ENCODE data around the gene SNTB2.

SNTB2 gene

DNA sequence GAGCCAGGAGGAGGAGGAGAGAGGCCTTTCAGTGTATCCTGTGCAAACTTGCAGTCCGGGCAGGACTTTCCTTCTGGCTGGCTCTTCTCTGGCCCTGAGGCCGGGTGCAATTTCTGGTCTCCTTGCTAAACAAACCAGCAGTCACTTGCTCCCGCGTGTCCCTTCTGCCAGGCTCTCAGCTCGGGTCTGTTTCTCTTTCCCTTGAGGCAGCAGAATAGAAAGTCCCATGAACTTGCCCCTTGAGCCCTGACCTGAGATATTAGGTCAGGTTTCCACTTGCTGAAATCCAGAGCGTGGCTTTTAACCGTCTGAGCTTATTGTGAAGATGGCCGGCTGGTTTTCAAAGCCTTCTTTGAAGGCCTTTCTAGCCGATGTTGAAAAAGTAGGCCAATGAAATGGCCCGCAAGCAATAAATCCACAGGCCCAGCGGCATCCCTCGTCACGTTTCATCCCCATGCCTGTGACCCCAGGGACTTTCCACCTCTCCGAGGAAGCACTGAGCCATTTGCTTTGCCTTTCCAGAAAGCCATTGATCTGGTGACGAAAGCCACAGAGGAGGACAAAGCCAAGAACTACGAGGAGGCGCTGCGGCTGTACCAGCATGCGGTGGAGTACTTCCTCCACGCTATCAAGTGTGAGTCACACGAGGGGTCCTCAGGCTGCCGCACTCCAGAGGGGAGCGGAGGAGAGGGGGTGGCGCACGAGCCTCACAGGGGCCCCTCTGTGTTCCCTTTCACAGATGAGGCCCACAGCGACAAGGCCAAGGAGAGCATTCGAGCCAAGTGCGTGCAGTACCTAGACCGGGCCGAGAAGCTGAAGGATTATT lies 128.7 kb downstream of the SNTB2 start:
- no peak overlapping the region for H3K27ac ChIP-seq

DNA sequence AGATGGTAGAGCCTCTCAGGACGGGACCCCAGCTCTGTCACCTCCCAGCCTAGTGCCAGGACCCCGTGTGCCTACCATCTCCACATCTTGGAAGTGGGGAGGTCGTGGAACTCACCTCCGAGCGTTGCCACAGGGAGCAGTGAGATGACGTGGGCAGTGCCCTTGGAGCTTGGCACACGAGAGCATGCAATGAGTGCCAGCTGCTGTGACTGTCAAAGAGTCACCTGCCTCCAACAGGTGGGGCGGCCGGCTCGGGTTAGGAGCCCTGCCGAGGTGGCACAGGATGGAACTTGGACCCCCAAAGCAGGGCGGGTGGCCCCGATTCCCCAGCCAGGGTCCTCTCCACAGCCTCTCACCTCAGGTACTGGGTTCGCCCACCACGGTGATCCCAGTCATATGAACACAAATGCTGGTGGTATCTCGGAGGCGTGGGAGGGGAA lies 129.7 kb downstream of the SNTB2 start:
- TF ChIP-seq, protein P1, sequence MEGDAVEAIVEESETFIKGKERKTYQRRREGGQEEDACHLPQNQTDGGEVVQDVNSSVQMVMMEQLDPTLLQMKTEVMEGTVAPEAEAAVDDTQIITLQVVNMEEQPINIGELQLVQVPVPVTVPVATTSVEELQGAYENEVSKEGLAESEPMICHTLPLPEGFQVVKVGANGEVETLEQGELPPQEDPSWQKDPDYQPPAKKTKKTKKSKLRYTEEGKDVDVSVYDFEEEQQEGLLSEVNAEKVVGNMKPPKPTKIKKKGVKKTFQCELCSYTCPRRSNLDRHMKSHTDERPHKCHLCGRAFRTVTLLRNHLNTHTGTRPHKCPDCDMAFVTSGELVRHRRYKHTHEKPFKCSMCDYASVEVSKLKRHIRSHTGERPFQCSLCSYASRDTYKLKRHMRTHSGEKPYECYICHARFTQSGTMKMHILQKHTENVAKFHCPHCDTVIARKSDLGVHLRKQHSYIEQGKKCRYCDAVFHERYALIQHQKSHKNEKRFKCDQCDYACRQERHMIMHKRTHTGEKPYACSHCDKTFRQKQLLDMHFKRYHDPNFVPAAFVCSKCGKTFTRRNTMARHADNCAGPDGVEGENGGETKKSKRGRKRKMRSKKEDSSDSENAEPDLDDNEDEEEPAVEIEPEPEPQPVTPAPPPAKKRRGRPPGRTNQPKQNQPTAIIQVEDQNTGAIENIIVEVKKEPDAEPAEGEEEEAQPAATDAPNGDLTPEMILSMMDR (conservative IDR thresholded peaks at IDR 0.05): no peak
- H3K27ac ChIP-seq: no peak overlapping the region

More for the DNA sequence above, 128.7 kb downstream of the SNTB2 start:
- TF ChIP-seq, protein P1 (conservative IDR thresholded peaks at IDR 0.05): no peak

DNA sequence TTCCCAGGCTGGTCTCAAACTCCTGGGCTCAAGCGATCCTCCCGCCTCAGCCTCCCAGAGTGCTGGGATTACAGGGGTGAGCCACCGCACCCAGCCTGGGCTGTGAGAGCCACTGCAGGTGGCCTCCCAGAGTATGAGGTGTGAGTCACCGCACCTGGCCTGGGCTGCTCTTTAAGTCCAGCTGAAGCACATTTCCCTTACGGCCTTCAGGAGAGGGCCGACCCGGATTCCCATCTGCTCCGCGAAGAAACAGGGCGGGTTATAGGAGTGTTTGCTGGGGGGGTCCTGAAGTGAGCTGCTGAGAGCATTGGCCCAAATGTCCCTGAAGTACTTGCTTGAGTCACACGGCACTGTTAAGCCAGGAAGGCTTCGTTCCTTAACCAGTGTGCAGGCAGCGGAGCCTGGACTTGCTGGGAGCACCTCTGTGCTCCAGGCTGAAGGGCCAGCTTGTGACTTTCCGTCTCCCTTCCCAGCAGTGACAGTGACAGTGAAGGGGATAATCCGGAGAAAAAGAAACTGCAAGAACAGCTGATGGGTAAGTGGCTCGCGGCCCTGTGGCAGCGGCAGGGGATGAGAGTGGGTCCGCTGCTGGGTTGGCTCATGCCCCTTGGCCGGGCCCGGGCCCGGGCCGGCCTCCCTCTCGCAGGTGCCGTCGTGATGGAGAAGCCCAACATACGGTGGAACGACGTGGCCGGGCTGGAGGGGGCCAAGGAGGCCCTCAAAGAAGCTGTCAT lies 131.4 kb downstream of the SNTB2 start:
- TF ChIP-seq, protein P1 (conservative IDR thresholded peaks at IDR 0.05): no peak
- no peak overlapping the region for H3K27ac ChIP-seq

DNA sequence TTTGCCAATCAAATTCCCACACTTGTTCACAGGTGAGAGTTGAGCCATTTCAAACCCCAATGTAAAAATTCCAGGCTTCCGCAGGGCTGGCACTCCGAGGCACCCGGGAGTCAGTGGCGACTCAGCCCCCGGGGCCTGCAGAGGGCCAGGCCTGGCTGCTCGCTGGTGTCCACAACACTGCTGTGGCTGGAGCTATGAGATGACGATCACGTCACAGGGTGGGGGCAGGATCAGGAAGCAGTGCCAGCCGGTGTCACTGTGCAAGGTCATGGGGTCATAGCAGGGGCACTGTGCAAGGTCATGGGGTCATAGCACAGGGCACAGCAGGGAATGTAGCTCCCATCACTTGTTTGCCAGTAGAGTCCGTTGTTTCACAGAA lies 131.9 kb downstream of the SNTB2 start:
- no peak overlapping the region for H3K27ac ChIP-seq
- TF ChIP-seq, protein P1 (conservative IDR thresholded peaks at IDR 0.05): no peak

DNA sequence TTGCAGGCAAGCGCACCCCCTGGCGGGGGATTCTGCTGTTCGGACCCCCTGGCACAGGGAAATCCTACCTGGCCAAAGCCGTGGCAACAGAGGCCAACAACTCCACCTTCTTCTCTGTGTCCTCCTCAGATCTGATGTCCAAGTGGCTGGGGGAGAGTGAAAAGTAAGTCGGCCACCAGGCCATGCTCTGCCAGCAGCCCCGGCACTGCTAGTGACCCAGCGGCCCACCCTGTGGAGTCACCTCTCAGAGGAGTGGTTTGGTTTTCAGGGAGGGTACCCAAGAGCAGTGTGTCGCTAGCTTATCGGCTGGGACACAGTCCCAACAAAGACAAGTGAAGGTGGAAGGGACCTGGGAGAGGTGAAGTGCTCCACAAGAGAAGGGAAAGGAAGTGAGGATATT lies 132.4 kb downstream of the SNTB2 start:
- no peak overlapping the region for H3K27ac ChIP-seq
- TF ChIP-seq, protein P1 (conservative IDR thresholded peaks at IDR 0.05): no peak

DNA sequence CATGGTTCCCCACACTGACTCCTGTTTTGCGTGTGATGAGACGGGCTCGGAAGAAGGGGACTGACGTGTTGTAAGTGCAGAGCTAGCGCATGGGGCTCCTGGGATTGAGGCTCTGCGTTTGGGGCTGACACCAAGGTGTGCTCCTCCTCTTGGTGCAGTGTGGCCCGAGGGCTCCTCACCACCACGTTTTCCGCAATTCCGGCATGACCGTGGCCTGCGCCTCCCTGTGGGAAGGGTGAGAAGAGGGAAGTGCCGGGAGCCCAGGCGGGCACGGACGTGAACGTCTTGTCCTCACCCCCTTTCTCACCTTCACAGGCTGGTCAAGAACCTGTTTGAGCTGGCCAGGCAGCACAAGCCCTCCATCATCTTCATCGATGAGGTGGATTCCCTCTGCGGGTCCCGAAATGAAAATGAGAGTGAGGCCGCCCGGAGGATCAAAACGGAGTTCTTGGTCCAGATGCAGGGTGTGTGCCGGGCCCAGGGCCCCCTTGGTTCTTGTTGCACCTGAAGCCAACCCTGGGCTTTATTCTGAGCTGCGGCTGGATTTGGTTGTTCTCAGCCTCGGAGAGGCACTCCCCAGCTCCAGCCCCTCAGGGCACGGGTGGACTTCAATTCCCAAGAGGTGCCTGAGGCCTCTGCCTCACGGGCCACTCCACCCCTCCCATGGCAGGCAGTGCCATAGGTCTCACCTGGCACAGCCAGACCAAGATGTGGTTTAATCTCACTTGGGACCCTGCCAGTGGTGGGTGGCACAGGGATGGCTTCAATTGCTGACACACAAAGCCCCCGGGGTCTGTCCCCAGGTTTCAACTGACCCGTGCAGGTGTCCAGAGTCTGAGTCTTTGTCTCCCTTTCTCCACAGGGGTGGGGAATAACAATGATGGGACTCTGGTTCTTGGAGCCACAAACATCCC lies 133.1 kb downstream of the SNTB2 start:
- no peak overlapping the region for H3K27ac ChIP-seq
- TF ChIP-seq, protein P1 (conservative IDR thresholded peaks at IDR 0.05): no peak

DNA sequence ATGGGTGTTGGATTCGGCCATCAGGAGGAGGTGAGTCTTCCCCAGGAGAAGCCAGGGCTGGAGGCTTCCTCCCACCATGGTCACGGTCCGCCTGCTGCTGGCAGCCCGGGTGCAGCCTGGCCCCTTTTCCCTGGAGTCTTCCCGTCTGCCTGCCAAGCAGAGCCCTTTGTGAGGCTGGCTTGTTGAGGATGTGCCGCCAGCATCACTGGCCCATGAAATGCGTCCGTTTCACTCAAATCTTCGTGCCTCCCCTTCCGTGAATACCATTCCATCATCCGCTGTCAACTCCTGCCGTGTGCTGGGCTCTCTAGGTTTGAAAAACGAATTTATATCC lies 133.7 kb downstream of the SNTB2 start:
- TF ChIP-seq, protein P1 (conservative IDR thresholded peaks at IDR 0.05): no peak
- no peak overlapping the region for H3K27ac ChIP-seq
